ENCODE data around the gene JAK1. TPM values are rescaled to one million over a fixed set of nuclear protein-coding genes. Genes with fewer than 3 reads are reported as not detected.

JAK1 gene
- total RNA-seq, 4 donors from 2014 or later = 52.9 to 169 (median 126) TPM

DNA sequence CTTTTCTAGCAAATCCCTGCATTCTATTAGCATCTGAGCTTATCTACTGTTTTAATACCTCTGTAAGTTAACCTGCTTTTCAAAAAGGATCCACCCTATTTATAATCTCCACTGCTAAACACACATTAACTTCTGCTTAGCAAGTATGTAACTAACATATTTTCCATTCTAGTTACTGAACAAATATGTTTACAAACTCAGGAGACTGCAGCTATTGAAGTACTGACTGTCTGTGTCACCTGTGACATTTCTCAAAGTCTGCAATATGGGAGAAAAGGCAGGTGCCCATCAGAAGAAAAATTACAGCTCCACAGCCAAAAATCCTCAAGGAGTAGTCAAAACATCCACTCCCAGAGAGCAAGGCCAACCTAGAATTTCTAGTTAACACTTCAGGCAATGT is 88.3 kb downstream of the JAK1 start:
- Histone ChIP-seq H3K4me3 (no peak overlapping the region), H3K36me3 (peaks cover 0 to 37% (median 8%) of the 10 kb centered on the region in 4 donors), H3K4me1 (peaks cover 0 to 8% (median 3%) of the 10 kb centered on the region in 4 donors), H3K27me3 (no peaks in the 10 kb centered on the region), H3K9me3 (no peaks in the 10 kb centered on the region), H3K27ac (no peak overlapping the region)
- TF ChIP-seq POLR2A (IDR thresholded peaks at IDR 0.05) (no peak), EP300 (IDR thresholded peaks at IDR 0.05; ENCODE audit: low read depth) (no peak), POLR2AphosphoS5 (IDR thresholded peaks at IDR 0.05) (no peak)
- TF ChIP-seq, protein P1, sequence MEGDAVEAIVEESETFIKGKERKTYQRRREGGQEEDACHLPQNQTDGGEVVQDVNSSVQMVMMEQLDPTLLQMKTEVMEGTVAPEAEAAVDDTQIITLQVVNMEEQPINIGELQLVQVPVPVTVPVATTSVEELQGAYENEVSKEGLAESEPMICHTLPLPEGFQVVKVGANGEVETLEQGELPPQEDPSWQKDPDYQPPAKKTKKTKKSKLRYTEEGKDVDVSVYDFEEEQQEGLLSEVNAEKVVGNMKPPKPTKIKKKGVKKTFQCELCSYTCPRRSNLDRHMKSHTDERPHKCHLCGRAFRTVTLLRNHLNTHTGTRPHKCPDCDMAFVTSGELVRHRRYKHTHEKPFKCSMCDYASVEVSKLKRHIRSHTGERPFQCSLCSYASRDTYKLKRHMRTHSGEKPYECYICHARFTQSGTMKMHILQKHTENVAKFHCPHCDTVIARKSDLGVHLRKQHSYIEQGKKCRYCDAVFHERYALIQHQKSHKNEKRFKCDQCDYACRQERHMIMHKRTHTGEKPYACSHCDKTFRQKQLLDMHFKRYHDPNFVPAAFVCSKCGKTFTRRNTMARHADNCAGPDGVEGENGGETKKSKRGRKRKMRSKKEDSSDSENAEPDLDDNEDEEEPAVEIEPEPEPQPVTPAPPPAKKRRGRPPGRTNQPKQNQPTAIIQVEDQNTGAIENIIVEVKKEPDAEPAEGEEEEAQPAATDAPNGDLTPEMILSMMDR (IDR thresholded peaks at IDR 0.05) = no peak
- in situ Hi-C loops (cut with MboI; ENCODE audit: low pct_ligation_motif_present in 1 of 4, low pct_unique_long_range_greater_than_20kb in 1 of 4, low sequenced_read_pairs in 3 of 4) = no loop called here
- intact Hi-C loops (cut with DNase I; ENCODE audit: low total_unique reads) = no loop called here
- no peak for DNase-seq

DNA sequence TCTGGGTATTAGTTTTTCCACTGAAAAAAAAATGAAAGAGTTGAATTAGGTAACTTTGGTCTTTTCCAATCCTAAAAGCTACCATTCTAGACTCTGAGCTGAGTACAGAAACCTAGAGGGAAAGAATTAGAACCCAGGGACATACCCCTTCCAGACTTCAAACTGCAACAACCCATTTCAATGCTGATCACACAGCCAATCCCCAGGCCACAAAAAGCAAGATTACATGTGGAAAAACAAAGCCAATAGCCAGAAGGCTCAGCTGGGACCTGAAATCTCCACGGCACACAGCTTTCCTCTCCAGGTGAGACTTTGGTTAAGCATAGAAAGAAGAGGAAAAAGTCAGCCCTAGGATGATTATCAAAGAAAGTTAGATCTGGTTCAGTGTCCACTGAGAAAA is 88.8 kb downstream of the JAK1 start:
- no peaks in the 10 kb centered on the region for H3K9me3 ChIP-seq
- no peak overlapping the region for H3K4me3 ChIP-seq
- in situ Hi-C loops (cut with MboI; ENCODE audit: low pct_ligation_motif_present in 1 of 4, low pct_unique_long_range_greater_than_20kb in 1 of 4, low sequenced_read_pairs in 3 of 4) (no loop called here), intact Hi-C loops (cut with DNase I; ENCODE audit: low total_unique reads) (no loop called here)
- TF ChIP-seq POLR2A (IDR thresholded peaks at IDR 0.05) = no peak
- no peak for TF ChIP-seq POLR2AphosphoS5 (IDR thresholded peaks at IDR 0.05)
- no peak for TF ChIP-seq EP300 (IDR thresholded peaks at IDR 0.05; ENCODE audit: low read depth)
- TF ChIP-seq, protein P1 (IDR thresholded peaks at IDR 0.05) = no peak
- no peak overlapping the region for H3K27ac ChIP-seq
- 94% methylated on average over 1 of the region's 1 CpG; no CpG with 5 or more reads in 1 of the 2 donors for WGBS, 2 donors (ENCODE audit: low coverage in 1 of 2)
- DNase-seq = no peak
- peaks cover 0 to 41% (median 6%) of the 10 kb centered on the region in 4 donors for H3K36me3 ChIP-seq
- no peaks in the 10 kb centered on the region for H3K27me3 ChIP-seq
- H3K4me1 ChIP-seq = peaks cover 0 to 8% (median 3%) of the 10 kb centered on the region in 4 donors

DNA sequence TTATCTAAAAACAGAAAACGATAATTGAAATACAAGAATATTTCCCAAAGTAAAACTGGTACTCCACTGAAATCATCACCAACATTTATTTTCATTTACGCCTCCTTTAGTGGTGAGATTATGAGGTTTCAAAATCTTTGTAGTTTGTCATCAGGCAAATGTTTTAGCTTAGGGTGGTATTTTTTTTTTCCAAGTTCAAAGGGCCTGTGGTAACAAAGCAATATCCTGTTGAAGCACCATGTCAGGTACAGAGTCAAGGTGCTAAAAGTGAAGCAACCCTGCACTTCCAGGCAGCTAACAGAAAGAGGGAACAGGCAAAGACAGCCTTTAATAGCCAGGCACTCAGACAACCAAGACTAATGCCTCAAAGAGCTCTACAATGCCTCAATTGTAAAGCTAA is 89.2 kb downstream of the JAK1 start:
- no peaks in the 10 kb centered on the region for H3K9me3 ChIP-seq
- H3K4me3 ChIP-seq = no peak overlapping the region
- no peaks in the 10 kb centered on the region for H3K27me3 ChIP-seq
- TF ChIP-seq POLR2AphosphoS5 (IDR thresholded peaks at IDR 0.05) (no peak), POLR2A (IDR thresholded peaks at IDR 0.05) (no peak), EP300 (IDR thresholded peaks at IDR 0.05; ENCODE audit: low read depth) (no peak)
- TF ChIP-seq, protein P1 (IDR thresholded peaks at IDR 0.05) = no peak
- WGBS, 2 donors (ENCODE audit: low coverage in 1 of 2) = 81 to 86% methylated on average over 2 of the region's 2 CpGs
- intact Hi-C loops (cut with DNase I; ENCODE audit: low total_unique reads) (no loop called here), in situ Hi-C loops (cut with MboI; ENCODE audit: low pct_ligation_motif_present in 1 of 4, low pct_unique_long_range_greater_than_20kb in 1 of 4, low sequenced_read_pairs in 3 of 4) (no loop called here)
- DNase-seq = no peak
- H3K27ac ChIP-seq = no peak overlapping the region
- peaks cover 0 to 45% (median 7%) of the 10 kb centered on the region in 4 donors for H3K36me3 ChIP-seq
- peaks cover 0 to 8% (median 3%) of the 10 kb centered on the region in 4 donors for H3K4me1 ChIP-seq

DNA sequence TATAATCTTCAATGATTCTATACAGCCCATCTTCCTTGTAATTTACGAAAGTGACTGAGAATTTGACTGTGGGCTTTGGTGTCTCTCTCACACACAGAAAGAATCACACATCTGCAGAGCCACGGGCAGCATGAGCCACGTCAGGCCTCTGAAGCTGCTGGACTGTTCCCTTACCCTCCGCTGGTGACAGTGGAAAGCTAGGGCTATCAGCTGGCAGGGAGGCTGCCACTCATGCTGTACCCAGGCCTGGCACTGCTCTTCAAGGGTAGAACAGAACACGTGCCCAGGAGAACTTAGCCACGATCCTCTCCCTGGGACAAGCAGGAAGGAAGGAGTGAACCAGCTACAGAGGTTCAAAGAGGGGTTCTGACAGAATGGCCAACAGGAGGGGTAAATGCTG is 90.7 kb downstream of the JAK1 start:
- 90 to 100% methylated on average over 1 to 6 of the region's 6 CpGs for WGBS, 2 donors (ENCODE audit: low coverage in 1 of 2)

More for the DNA sequence above, 90.7 kb downstream of the JAK1 start:
- intact Hi-C loops (cut with DNase I; ENCODE audit: low total_unique reads) = no loop called here
- H3K36me3 ChIP-seq = peaks cover 0 to 46% (median 9%) of the 10 kb centered on the region in 4 donors
- H3K27me3 ChIP-seq = no peaks in the 10 kb centered on the region
- TF ChIP-seq POLR2A (IDR thresholded peaks at IDR 0.05) (no peak), POLR2AphosphoS5 (IDR thresholded peaks at IDR 0.05) (no peak), EP300 (IDR thresholded peaks at IDR 0.05; ENCODE audit: low read depth) (no peak)
- TF ChIP-seq, protein P1 (IDR thresholded peaks at IDR 0.05) = no peak
- no peak for DNase-seq
- H3K4me3 ChIP-seq = no peak overlapping the region
- H3K27ac ChIP-seq = no peak overlapping the region
- H3K4me1 ChIP-seq = peaks cover 0 to 5% (median under 1%) of the 10 kb centered on the region in 4 donors
- no peaks in the 10 kb centered on the region for H3K9me3 ChIP-seq
- in situ Hi-C loops (cut with MboI; ENCODE audit: low pct_ligation_motif_present in 1 of 4, low pct_unique_long_range_greater_than_20kb in 1 of 4, low sequenced_read_pairs in 3 of 4) = no loop called here
